BLaER1 (cell line): ENCODE measurements around the gene ATP6V0D1.

Experiments used
- H3K27ac ChIP-seq: shearing (Covaris generic); formaldehyde crosslinking; 2 replicates; pipeline ENCODE4 v1.8.1; 2022
- H3K27me3 ChIP-seq: shearing (Covaris generic); formaldehyde crosslinking; 2 replicates; pipeline ENCODE4 v1.8.1; 2022
- H3K36me3 ChIP-seq: shearing (Covaris generic); formaldehyde crosslinking; 2 replicates; pipeline ENCODE4 v1.8.1; 2022
- H3K4me1 ChIP-seq: shearing (Covaris generic); formaldehyde crosslinking; 2 replicates; pipeline ENCODE4 v1.8.1; 2022
- H3K4me2 ChIP-seq: shearing (Covaris generic); formaldehyde crosslinking; 2 replicates; pipeline ENCODE4 v1.8.1; 2022
- H3K4me3 ChIP-seq: shearing (Covaris generic); formaldehyde crosslinking; 2 replicates; pipeline ENCODE4 v1.8.1; 2022
- H3K9ac ChIP-seq: shearing (Covaris generic); formaldehyde crosslinking; 2 replicates; pipeline ENCODE4 v1.8.1; 2022
- H3K9me3 ChIP-seq: shearing (Covaris generic); formaldehyde crosslinking; 2 replicates; pipeline ENCODE4 v1.8.1; 2022
- H4K20me1 ChIP-seq: shearing (Covaris generic); formaldehyde crosslinking; 2 replicates; pipeline ENCODE4 v1.8.1; 2022
- Cebpa-rat ChIP-seq: shearing (Covaris generic); IDR thresholded peaks from 2 replicates; pipeline ENCODE4 v1.8.1; 2022

ATP6V0D1 gene

DNA sequence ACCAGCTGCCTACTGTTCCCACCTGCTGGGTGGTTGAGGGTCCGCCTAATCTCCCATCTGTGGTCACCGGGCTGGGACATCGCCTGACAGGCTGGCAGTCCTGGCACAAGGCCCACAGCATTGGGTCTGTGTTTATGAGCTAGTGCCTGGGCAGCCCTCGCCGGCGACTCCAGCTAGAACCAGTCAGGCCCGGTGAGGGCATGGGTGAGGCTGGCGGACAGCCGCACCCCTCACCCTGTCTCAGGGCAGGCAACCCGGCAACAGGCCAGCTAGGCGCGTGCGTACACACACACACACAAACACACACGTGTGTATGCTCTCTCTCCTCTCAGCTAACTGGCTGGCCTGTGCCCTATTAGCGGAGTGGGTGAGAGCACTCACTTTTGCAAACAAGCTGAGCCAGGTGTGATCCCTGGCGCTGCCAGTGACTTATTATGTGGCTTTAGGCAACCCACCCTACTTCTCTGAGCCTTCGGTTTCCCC is 39.6 kb downstream of the ATP6V0D1 start:
- TF ChIP-seq Cebpa-rat, result no peak
- H3K27me3 ChIP-seq, result no peaks in the 10 kb centered on the region
- H3K9me3 ChIP-seq, result no peaks in the 10 kb centered on the region
- H3K9ac ChIP-seq, result no peak overlapping the region
- no peak overlapping the region for H3K27ac ChIP-seq
- peaks cover 88% of the 10 kb centered on the region for H4K20me1 ChIP-seq
- H3K4me1 ChIP-seq, result peaks cover 17% of the 10 kb centered on the region
- H3K36me3 ChIP-seq, result peaks cover 97% of the 10 kb centered on the region
- no peak overlapping the region for H3K4me3 ChIP-seq
- peak overlapping the region; percentile 48 for H3K4me2 ChIP-seq

GRCh38 chr16:67438824-67439393 is 42.0 kb downstream of the ATP6V0D1 start:
- Histone ChIP-seq H3K4me2 (no peak overlapping the region), H3K4me3 (no peak overlapping the region), H3K36me3 (peaks cover 74% of the 10 kb centered on the region), H3K27ac (no peak overlapping the region), H3K9me3 (no peaks in the 10 kb centered on the region), H3K27me3 (no peaks in the 10 kb centered on the region), H3K4me1 (peaks cover 35% of the 10 kb centered on the region), H3K9ac (no peak overlapping the region), H4K20me1 (peaks cover 73% of the 10 kb centered on the region)
- no peak for TF ChIP-seq Cebpa-rat

GRCh38 chr16:67438098-67438791 is 42.7 kb downstream of the ATP6V0D1 start:
- peaks cover 67% of the 10 kb centered on the region for H4K20me1 ChIP-seq

DNA sequence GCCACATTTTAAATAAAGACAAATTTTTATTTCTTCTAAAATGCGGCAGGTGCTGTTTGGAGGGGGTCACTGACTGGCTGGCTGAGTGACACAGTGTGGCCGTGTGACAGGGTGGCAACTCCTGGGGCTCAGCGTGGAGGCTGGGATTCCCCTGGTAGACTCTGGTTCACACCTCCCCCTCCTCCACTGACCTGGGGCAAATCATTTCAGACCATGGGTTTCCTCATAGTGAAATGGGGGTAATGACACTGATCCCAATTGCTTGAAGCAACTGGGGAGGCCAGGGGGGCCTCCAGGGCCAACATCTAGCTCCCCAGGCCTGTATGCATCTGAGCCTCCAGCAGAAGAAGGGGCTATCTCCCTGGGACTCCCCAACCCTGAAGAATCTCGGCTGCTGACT is 43.4 kb downstream of the ATP6V0D1 start:
- H3K9me3 ChIP-seq, result no peaks in the 10 kb centered on the region
- H3K4me1 ChIP-seq, result peaks cover 35% of the 10 kb centered on the region
- peaks cover 67% of the 10 kb centered on the region for H4K20me1 ChIP-seq
- H3K36me3 ChIP-seq, result peaks cover 60% of the 10 kb centered on the region
- H3K9ac ChIP-seq, result no peak overlapping the region
- peaks cover 11% of the 10 kb centered on the region for H3K27me3 ChIP-seq
- no peak overlapping the region for H3K4me2 ChIP-seq
- H3K27ac ChIP-seq, result no peak overlapping the region
- no peak for TF ChIP-seq Cebpa-rat
- no peak overlapping the region for H3K4me3 ChIP-seq

More at GRCh38 chr16:67438098-67438791, 42.7 kb downstream of the ATP6V0D1 start:
- peaks cover 35% of the 10 kb centered on the region for H3K4me1 ChIP-seq
- peaks cover 4% of the 10 kb centered on the region for H3K27me3 ChIP-seq
- no peak overlapping the region for H3K4me3 ChIP-seq
- no peak overlapping the region for H3K9ac ChIP-seq
- no peaks in the 10 kb centered on the region for H3K9me3 ChIP-seq
- peaks cover 68% of the 10 kb centered on the region for H3K36me3 ChIP-seq
- no peak overlapping the region for H3K27ac ChIP-seq
- H3K4me2 ChIP-seq, result no peak overlapping the region
- no peak for TF ChIP-seq Cebpa-rat

DNA sequence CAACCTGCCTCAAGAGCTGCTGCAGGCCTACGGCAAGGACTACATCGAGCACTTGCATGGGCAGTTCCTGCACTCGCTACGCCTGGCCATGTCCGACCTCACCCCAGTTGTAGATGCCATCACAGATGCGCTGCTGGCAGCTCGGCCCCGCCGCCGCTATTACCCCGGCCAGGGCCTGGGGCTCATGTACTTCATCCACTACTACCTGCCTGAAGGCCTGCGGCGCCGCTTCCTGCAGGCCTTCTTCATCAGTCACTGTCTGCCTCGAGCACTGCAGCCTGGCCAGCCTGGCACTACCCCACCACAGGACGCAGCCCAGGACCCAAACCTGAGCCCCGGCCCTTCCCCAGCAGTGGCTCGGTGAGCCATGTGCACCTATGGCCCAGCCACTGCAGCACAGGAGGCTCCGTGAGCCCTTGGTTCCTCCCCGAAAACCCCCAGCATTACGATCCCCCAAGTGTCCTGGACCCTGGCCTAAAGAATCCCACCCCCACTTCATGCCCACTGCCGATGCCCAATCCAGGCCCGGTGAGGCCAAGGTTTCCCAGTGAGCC is 44.2 kb downstream of the ATP6V0D1 start:
- Histone ChIP-seq H3K9me3 (no peaks in the 10 kb centered on the region), H3K27me3 (peaks cover 19% of the 10 kb centered on the region), H3K4me3 (no peak overlapping the region), H4K20me1 (peaks cover 62% of the 10 kb centered on the region), H3K4me1 (peaks cover 31% of the 10 kb centered on the region), H3K9ac (no peak overlapping the region), H3K4me2 (no peak overlapping the region), H3K36me3 (peaks cover 52% of the 10 kb centered on the region), H3K27ac (no peak overlapping the region)
- TF ChIP-seq Cebpa-rat, result no peak

DNA sequence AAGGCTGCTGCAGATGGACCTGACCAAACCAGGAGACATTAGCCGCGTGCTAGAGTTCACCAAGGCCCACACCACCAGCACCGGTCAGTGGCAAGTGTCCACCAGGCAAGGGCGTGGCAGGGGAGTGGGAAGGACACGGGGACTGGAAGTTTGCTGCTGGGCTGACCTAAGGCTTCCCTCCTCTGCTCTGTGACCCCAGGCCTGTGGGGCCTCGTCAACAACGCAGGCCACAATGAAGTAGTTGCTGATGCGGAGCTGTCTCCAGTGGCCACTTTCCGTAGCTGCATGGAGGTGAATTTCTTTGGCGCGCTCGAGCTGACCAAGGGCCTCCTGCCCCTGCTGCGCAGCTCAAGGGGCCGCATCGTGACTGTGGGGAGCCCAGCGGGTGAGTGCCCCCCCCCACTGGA is 45.2 kb downstream of the ATP6V0D1 start:
- Histone ChIP-seq H3K27me3 (peaks cover 27% of the 10 kb centered on the region), H3K4me3 (no peak overlapping the region), H3K9ac (no peak overlapping the region), H3K36me3 (peaks cover 44% of the 10 kb centered on the region), H3K4me1 (peaks cover 28% of the 10 kb centered on the region), H3K9me3 (no peaks in the 10 kb centered on the region), H3K27ac (no peak overlapping the region), H3K4me2 (peak overlapping the region; percentile 42), H4K20me1 (peaks cover 58% of the 10 kb centered on the region)
- no peak for TF ChIP-seq Cebpa-rat

- Histone ChIP-seq H3K27ac (no peak overlapping the region), H3K36me3 (peaks cover 19% of the 10 kb centered on the region), H3K4me2 (no peak overlapping the region), H3K27me3 (peaks cover 52% of the 10 kb centered on the region), H3K4me3 (no peak overlapping the region), H3K9me3 (no peaks in the 10 kb centered on the region), H3K9ac (no peak overlapping the region), H3K4me1 (peaks cover 24% of the 10 kb centered on the region), H4K20me1 (peaks cover 62% of the 10 kb centered on the region)
- TF ChIP-seq Cebpa-rat, result no peak
Observed at GRCh38 chr16:67433131-67433719, 47.7 kb downstream of the ATP6V0D1 start.

DNA sequence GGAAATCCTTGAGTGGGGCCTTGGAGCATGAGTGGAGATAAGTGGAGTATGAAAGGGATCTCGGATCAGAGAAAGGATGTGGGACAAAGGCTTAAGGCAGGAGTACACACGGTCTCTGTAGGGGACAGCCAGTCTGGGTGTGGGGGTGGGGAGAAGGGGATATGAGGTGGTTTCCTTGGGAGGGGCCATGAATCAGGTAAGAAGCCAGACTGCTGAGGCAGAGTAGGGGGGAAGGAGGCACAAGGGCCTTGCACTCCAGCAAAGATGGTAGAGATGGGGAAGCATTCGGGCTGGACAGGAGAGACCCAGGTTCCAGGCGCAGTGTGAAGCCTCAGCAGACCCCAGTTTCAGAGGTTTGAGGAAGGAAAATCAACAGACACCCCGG is 48.5 kb downstream of the ATP6V0D1 start:
- H3K9ac ChIP-seq, result no peak overlapping the region
- no peaks in the 10 kb centered on the region for H3K9me3 ChIP-seq
- peaks cover 60% of the 10 kb centered on the region for H3K27me3 ChIP-seq
- H3K27ac ChIP-seq, result no peak overlapping the region
- peaks cover 12% of the 10 kb centered on the region; the same call in 1 of the 2 replicates for H3K36me3 ChIP-seq
- H3K4me2 ChIP-seq, result no peak overlapping the region
- H4K20me1 ChIP-seq, result peaks cover 55% of the 10 kb centered on the region
- no peak overlapping the region for H3K4me3 ChIP-seq
- no peak for TF ChIP-seq Cebpa-rat
- peaks cover 24% of the 10 kb centered on the region for H3K4me1 ChIP-seq

- no peak overlapping the region for H3K9ac ChIP-seq
- H3K4me1 ChIP-seq, result peaks cover 24% of the 10 kb centered on the region
- peaks cover 63% of the 10 kb centered on the region for H3K27me3 ChIP-seq
- TF ChIP-seq Cebpa-rat, result no peak
- H4K20me1 ChIP-seq, result peaks cover 50% of the 10 kb centered on the region
- peak overlapping the region; percentile 61; the same call in 1 of the 2 replicates for H3K4me3 ChIP-seq
- peaks cover 6% of the 10 kb centered on the region; the same call in 1 of the 2 replicates for H3K36me3 ChIP-seq
- no peak overlapping the region for H3K27ac ChIP-seq
- peak overlapping the region; percentile 71 for H3K4me2 ChIP-seq
- no peaks in the 10 kb centered on the region for H3K9me3 ChIP-seq
Observed at GRCh38 chr16:67431775-67432505, 49.0 kb downstream of the ATP6V0D1 start.
